Stimulated activated CD8-positive, alpha-beta memory T cell treated with anti-CD3 and anti-CD28 coated beads, Interleukin-7, amount 100 ng/mL, for 1 hour (primary cell): ENCODE results near the gene MPI.
"Not testable (repeated sequence)": the region's sequence is repeated elsewhere in the genome, so short reads cannot be mapped to it uniquely, and the experiment has no call there.

ENCODE experiments used
- DNase-seq, 2 donors: peaks; one replicate each; pipeline ENCODE4 v3.0.0-alpha.2; 2020; ENCODE audit warnings: low read depth in 2 of 2

MPI gene

GRCh38 chr15:74933573-74933972 lies 43.7 kb downstream of the MPI start:
- no peak for DNase-seq

GRCh38 chr15:74935193-74935592 lies 45.4 kb downstream of the MPI start:
- not testable (repeated sequence) for DNase-seq

- no peak for DNase-seq
Measured at GRCh38 chr15:74937272-74937589, 47.4 kb downstream of the MPI start.

- peak; percentile 74 to 79 for DNase-seq
Measured at GRCh38 chr15:74937590-74938371, 47.9 kb downstream of the MPI start, which contains the start of gene COX5A. TSS of gene COX5A (minus strand) at chr15:74938073. CDS start at chr15:74938014, 59 bp downstream.

GRCh38 chr15:74950078-74950908 lies 60.5 kb downstream of the MPI start:
- DNase-seq: peak; percentile 56 to 64

GRCh38 chr15:74951006-74951405 lies 61.2 kb downstream of the MPI start:
- DNase-seq: no peak
